ENCODE results near the gene PROSER3.

DNA sequence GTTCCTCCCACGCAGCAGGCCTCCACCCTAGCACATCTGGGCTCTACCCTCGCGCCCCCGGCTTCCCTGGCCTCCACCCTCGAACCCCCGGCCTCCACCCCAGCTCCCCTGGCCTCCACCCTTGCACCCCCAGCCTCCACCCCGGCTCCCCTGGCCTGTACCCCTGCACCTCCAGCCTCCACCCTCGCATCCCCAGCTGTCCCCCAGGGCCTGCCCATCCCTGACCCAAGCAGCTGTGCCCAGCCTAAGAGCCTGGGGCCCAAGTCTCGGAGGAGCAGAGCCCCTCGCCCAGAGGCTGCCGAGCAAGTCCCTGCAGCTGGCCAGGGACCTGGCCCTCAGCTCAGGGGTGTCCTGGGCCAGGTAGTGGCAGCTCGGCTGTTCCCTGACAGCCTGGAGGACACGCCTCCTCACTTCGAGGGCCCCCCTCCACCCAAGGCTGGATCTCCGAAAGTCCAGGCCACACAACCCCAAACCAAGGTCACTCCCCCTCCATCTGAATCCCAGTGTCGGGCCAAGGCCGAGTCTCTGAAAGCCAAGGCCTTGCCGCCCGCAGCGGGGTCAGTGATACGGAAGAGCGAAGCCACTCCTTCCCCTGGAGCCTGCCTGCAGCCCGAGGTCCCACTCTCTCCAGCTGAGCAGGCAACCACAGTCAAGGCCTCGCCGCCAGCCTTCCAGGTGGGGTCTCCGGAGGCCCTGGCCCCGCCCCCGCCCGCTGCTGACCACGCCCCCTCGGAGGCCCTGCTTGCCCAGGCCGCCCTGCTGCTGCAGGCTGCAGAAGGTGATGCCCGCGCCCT is 9.5 kb downstream of the PROSER3 start:
- TF ChIP-seq, protein P1, sequence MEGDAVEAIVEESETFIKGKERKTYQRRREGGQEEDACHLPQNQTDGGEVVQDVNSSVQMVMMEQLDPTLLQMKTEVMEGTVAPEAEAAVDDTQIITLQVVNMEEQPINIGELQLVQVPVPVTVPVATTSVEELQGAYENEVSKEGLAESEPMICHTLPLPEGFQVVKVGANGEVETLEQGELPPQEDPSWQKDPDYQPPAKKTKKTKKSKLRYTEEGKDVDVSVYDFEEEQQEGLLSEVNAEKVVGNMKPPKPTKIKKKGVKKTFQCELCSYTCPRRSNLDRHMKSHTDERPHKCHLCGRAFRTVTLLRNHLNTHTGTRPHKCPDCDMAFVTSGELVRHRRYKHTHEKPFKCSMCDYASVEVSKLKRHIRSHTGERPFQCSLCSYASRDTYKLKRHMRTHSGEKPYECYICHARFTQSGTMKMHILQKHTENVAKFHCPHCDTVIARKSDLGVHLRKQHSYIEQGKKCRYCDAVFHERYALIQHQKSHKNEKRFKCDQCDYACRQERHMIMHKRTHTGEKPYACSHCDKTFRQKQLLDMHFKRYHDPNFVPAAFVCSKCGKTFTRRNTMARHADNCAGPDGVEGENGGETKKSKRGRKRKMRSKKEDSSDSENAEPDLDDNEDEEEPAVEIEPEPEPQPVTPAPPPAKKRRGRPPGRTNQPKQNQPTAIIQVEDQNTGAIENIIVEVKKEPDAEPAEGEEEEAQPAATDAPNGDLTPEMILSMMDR (IDR thresholded peaks at IDR 0.05): no peak
- TF ChIP-seq POLR2A (IDR thresholded peaks at IDR 0.05) (no peak), POLR2AphosphoS5 (IDR thresholded peaks at IDR 0.05) (no peak)

Measured in suprapubic skin (tissue), 4 donors.